GM21526 (cell line): ENCODE data around the gene GPR142.
"Not testable (repeated sequence)": the region's sequence is repeated elsewhere in the genome, so short reads cannot be mapped to it uniquely, and the experiment has no call there.

Experiments used
- ATAC-seq: cut with Tn5 transposase; IDR thresholded peaks from one replicate; pipeline ENCODE4 v1.9.1; 2021; ENCODE audit warnings: moderate library complexity; ENCODE audit not compliant: unreplicated experiment, low FRiP score

Gene GPR142

GRCh38 chr17:74390680-74391653, 23.7 kb downstream of the GPR142 start:
- ATAC-seq: no peak

- ATAC-seq: no peak
These were observed 24.5 kb downstream of the GPR142 start for GRCh38 chr17:74391771-74392170.

GRCh38 chr17:74392848-74393247, 25.5 kb downstream of the GPR142 start:
- no peak for ATAC-seq

GRCh38 chr17:74393346-74393942, 26.1 kb downstream of the GPR142 start:
- no peak for ATAC-seq

GRCh38 chr17:74394275-74394950, 27.1 kb downstream of the GPR142 start:
- no peak for ATAC-seq

- ATAC-seq: no peak
These were observed 27.7 kb downstream of the GPR142 start for GRCh38 chr17:74394977-74395376.

GRCh38 chr17:74396567-74396966, 29.3 kb downstream of the GPR142 start:
- ATAC-seq: no peak

GRCh38 chr17:74402048-74402447, 34.7 kb downstream of the GPR142 start:
- no peak for ATAC-seq

- ATAC-seq: no peak
These were observed 36.3 kb downstream of the GPR142 start for GRCh38 chr17:74403512-74404137.

- ATAC-seq: no peak
These were observed 36.9 kb downstream of the GPR142 start for GRCh38 chr17:74404218-74404617.

GRCh38 chr17:74404789-74405188, 37.5 kb downstream of the GPR142 start:
- no peak for ATAC-seq

GRCh38 chr17:74405311-74405710, 38.0 kb downstream of the GPR142 start:
- not testable (repeated sequence) for ATAC-seq

- no peak for ATAC-seq
These were observed 40.1 kb downstream of the GPR142 start for GRCh38 chr17:74407384-74407783.

GRCh38 chr17:74408262-74408661, 41.0 kb downstream of the GPR142 start:
- ATAC-seq: no peak

- no peak for ATAC-seq
These were observed 41.5 kb downstream of the GPR142 start for GRCh38 chr17:74408815-74409214.

GRCh38 chr17:74410001-74410443, 42.7 kb downstream of the GPR142 start:
- ATAC-seq: no peak

GRCh38 chr17:74412581-74412980, 45.3 kb downstream of the GPR142 start:
- ATAC-seq: no peak

- ATAC-seq: no peak
These were observed 46.2 kb downstream of the GPR142 start for GRCh38 chr17:74413491-74413890.

- no peak for ATAC-seq
These were observed 47.2 kb downstream of the GPR142 start for GRCh38 chr17:74414510-74414909.

- ATAC-seq: no peak
These were observed 48.5 kb downstream of the GPR142 start for GRCh38 chr17:74415608-74416396.
